Activated B cell treated with CpG ODN at 0.5 μM for 24 hours (primary cell): ENCODE data around the gene YY1. TPM values are rescaled to one million over a fixed set of nuclear protein-coding genes. Genes with fewer than 3 reads are reported as not detected.
A peak's percentile ranks its signal among the peaks of the same experiment; 100 is the strongest.
"Not testable (repeated sequence)": the region's sequence is repeated elsewhere in the genome, so short reads cannot be mapped to it uniquely, and the experiment has no call there.

Experiments
- ATAC-seq: fragments of 200-7000 bp; cut with Tn5 transposase; one replicate; pipeline ENCODE4 v1.10.0; 2021; ENCODE audit warnings: low read depth, mild to moderate bottlenecking, moderate library complexity
- CTCF ChIA-PET: fragments of 350-600 bp; sonication (Branson Sonifier 250); formaldehyde crosslinking; loops from one replicate; lab custom pipeline; 2021; ENCODE audit warnings: antibody characterized with exemption; lab: Charles Lee
- POLR2A ChIA-PET: fragments of 350-600 bp; sonication (Branson Sonifier 250); formaldehyde crosslinking; loops from one replicate; lab custom pipeline; 2021; ENCODE audit warnings: antibody characterized with exemption; lab: Charles Lee
- DNase-seq: peaks from one replicate; pipeline ENCODE4 v3.0.0; 2022
- H3K27ac Mint-ChIP-seq: one replicate; pipeline ENCODE4 v1.8.0; 2020; ENCODE audit warnings: mixed read lengths
- H3K27me3 Mint-ChIP-seq: one replicate; pipeline ENCODE4 v1.8.0; 2021; ENCODE audit warnings: mixed read lengths
- H3K36me3 Mint-ChIP-seq: one replicate; pipeline ENCODE4 v1.8.0; 2021; ENCODE audit warnings: low read depth, mixed read lengths
- H3K4me1 Mint-ChIP-seq: one replicate; pipeline ENCODE4 v1.8.0; 2021; ENCODE audit warnings: mixed read lengths
- H3K4me3 Mint-ChIP-seq: one replicate; pipeline ENCODE4 v1.8.0; 2020; ENCODE audit warnings: mild to moderate bottlenecking, mixed read lengths
- H3K9me3 Mint-ChIP-seq: one replicate; pipeline ENCODE4 v1.8.0; 2020; ENCODE audit warnings: mixed read lengths
- CTCF ChIP-seq: fragments of 200-600 bp; IDR thresholded peaks from one replicate; pipeline ENCODE4 v1.8.0; 2022; ENCODE audit warnings: antibody characterized with exemption, mild to moderate bottlenecking
- intact Hi-C: fragments of 100-400 bp; cut with micrococcal nuclease; formaldehyde crosslinking; loops from one replicate; pipeline ENCODE4 v1.15.1; 2024
- total RNA-seq: library from RNA; stranded (reverse); gene quantifications from 2 replicates; pipeline ENCODE4 v1.2.3, GENCODE V29; 2022

Gene YY1
- total RNA-seq, 1 donor from 2014 or later, result 72.6 TPM

GRCh38 chr14:100285913-100286400, 47.0 kb downstream of the YY1 start:
- peak overlapping the region; percentile 85 for H3K27ac Mint-ChIP-seq
- intact Hi-C loops, result loop anchor here (1.0 to 5.0 kb wide), 9 partner anchors 8 to 304 kb away; partner anchors contain the start of gene SLC25A29
- TF ChIP-seq CTCF, result no peak
- H3K27me3 Mint-ChIP-seq, result no peaks in the 10 kb centered on the region
- H3K4me1 Mint-ChIP-seq, result peaks cover 10% of the 10 kb centered on the region
- H3K36me3 Mint-ChIP-seq, result peaks cover 11% of the 10 kb centered on the region
- H3K9me3 Mint-ChIP-seq, result no peaks in the 10 kb centered on the region
- no peak for DNase-seq
- peak overlapping the region; percentile 82 for H3K4me3 Mint-ChIP-seq
- ChIA-PET CTCF (interaction anchor here (0.7 to 2.2 kb wide), 15 partner anchors 9 to 178 kb away, joined by 3 to 18 read pairs (median 4); a partner anchor contains a TSS), POLR2A (interaction anchor here (1.0 to 2.1 kb wide), 8 partner anchors 8 to 91 kb away, joined by 3 to 9 read pairs (median 4); partner anchors contain the start of gene WDR25)
- no peak for ATAC-seq

GRCh38 chr14:100286484-100287191, 47.7 kb downstream of the YY1 start:
- intact Hi-C loops, result loop anchor here (5.0 kb wide), 1 partner anchor 304 kb away; no protein-coding TSS in a partner anchor
- ChIA-PET POLR2A (interaction anchor here (1.7 to 2.1 kb wide), 2 partner anchors 17 to 55 kb away, joined by 4 read pairs; no protein-coding TSS in a partner anchor), CTCF (interaction anchor here (1.1 to 2.2 kb wide), 6 partner anchors 8 to 91 kb away, joined by 4 to 18 read pairs (median 8); no protein-coding TSS in a partner anchor)
- no peak for TF ChIP-seq CTCF
- DNase-seq, result no peak
- Mint-ChIP-seq H3K36me3 (peaks cover 9% of the 10 kb centered on the region), H3K9me3 (no peaks in the 10 kb centered on the region), H3K27ac (no peak overlapping the region), H3K27me3 (no peaks in the 10 kb centered on the region), H3K4me1 (peaks cover 10% of the 10 kb centered on the region), H3K4me3 (peak overlapping the region; percentile 15)
- ATAC-seq, result no peak

- H3K27ac Mint-ChIP-seq, result no peak overlapping the region
- ChIA-PET CTCF (interaction anchor here (2.2 kb wide), 1 partner anchor 90 kb away, joined by 18 read pairs; no protein-coding TSS in a partner anchor), POLR2A (interaction anchor here (0.6 to 1.7 kb wide), 2 partner anchors 27 to 54 kb away, joined by 3 to 4 read pairs; no protein-coding TSS in a partner anchor)
- H3K9me3 Mint-ChIP-seq, result no peaks in the 10 kb centered on the region
- peaks cover 5% of the 10 kb centered on the region for H3K36me3 Mint-ChIP-seq
- no peak for ATAC-seq
- intact Hi-C loops, result loop anchor here (5.0 kb wide), 1 partner anchor 305 kb away; no protein-coding TSS in a partner anchor
- H3K4me3 Mint-ChIP-seq, result no peak overlapping the region
- TF ChIP-seq CTCF, result no peak
- no peak for DNase-seq
- H3K27me3 Mint-ChIP-seq, result no peaks in the 10 kb centered on the region
- peaks cover 10% of the 10 kb centered on the region for H3K4me1 Mint-ChIP-seq
These were observed 48.5 kb downstream of the YY1 start for GRCh38 chr14:100287202-100287997.

- H3K27me3 Mint-ChIP-seq, CTCF ChIA-PET, DNase-seq, H3K9me3 Mint-ChIP-seq, H3K4me3 Mint-ChIP-seq, ATAC-seq, H3K27ac Mint-ChIP-seq, H3K36me3 Mint-ChIP-seq: not testable (repeated sequence)
- peaks cover 10% of the 10 kb centered on the region for H3K4me1 Mint-ChIP-seq
- POLR2A ChIA-PET, result interaction anchor here (0.6 kb wide), 1 partner anchor 26 kb away, joined by 3 read pairs; no protein-coding TSS in a partner anchor
- intact Hi-C loops, result loop anchor here (5.0 kb wide), 1 partner anchor 306 kb away; no protein-coding TSS in a partner anchor
These were observed 49.0 kb downstream of the YY1 start for GRCh38 chr14:100287998-100288295.

- no peak for DNase-seq
- POLR2A ChIA-PET, result no interaction called here
- intact Hi-C loops, result loop anchor here (5.0 kb wide), 1 partner anchor 306 kb away; no protein-coding TSS in a partner anchor
- no peak for ATAC-seq
- peaks cover 15% of the 10 kb centered on the region for H3K4me1 Mint-ChIP-seq
- H3K9me3 Mint-ChIP-seq, result no peaks in the 10 kb centered on the region
- no peak overlapping the region for H3K27ac Mint-ChIP-seq
- no peak overlapping the region for H3K4me3 Mint-ChIP-seq
- H3K27me3 Mint-ChIP-seq, result no peaks in the 10 kb centered on the region
- peaks cover 2% of the 10 kb centered on the region for H3K36me3 Mint-ChIP-seq
- CTCF ChIA-PET, result no interaction called here
- TF ChIP-seq CTCF, result no peak
These were observed 49.6 kb downstream of the YY1 start for GRCh38 chr14:100288382-100289185.
